ENCODE measurements around the gene DMWD.

DMWD gene

GRCh38 chr19:45746866-45747265, 45.8 kb downstream of the DMWD start:
- DNase-seq (ENCODE audit: low spot score): no peak

DNA sequence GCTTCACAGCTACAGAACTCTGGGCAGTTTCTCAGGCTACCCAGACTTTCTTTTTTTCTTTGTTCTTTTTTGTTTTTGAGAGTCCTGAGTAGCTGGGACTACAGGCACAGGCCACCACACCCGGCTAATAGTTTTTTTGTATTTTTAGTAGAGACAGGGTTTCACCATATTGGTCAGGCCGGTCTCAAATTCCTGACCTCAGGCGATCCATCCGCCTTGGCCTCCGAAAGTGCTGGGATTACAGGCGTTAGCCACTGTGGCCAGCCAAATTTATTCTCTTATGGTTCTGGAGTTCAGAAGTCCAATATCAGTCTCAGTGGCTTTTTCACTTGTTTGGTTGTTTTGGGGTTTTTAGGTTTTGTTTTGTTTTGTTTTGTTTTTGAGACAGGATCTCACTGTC, 47.0 kb downstream of the DMWD start:
- DNase-seq (ENCODE audit: low spot score): no peak

DNA sequence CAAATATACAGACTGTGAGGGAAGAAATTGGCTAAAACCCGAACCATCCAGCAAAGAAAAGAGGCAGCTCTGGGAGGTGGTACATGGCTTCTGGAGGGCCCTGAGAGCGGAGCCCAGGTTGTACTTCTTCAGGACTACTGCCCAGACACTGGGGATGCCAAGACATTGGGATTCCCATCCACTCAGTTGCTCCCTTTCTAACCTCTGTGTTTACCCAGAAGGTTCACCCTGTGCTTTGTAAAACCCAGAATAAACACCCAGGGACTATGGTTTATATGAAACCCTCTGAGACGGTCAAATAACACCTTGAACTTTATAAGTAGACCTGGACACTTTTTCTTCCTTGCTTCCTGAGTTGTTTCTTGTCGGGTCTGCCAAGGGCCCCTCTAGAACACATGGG, 49.7 kb downstream of the DMWD start:
- DNase-seq (ENCODE audit: low spot score): no peak

GRCh38 chr19:45739498-45740439, 52.9 kb downstream of the DMWD start:
- no peak for DNase-seq (ENCODE audit: low spot score)

- no peak for DNase-seq (ENCODE audit: low spot score)
Observed at GRCh38 chr19:45733160-45733810, 59.4 kb downstream of the DMWD start, which contains the start of gene MEIOSIN. MEIOSIN (plus strand) TSS chr19:45733439; CDS start chr19:45735377, 1,938 bp downstream.
